Transverse colon (tissue), 4 donors: ENCODE results near the gene BPTF.

Experiments used
- CTCF ChIP-seq, 5 experiments: fragments of 200-600 bp in 3 of 5; fragments of 450-650 bp in 2 of 5; sonication (generic) in 3 of 5; IDR thresholded peaks; 1 replicate in 2 of 5; 2 replicates in 3 of 5; pipeline ENCODE4 v1.5.1; 2016 to 2017; ENCODE audit warnings: antibody characterized with exemption in 5 of 5, inconsistent platforms in 3 of 5, mild to moderate bottlenecking in 2 of 5, moderate library complexity in 1 of 5
- POLR2A ChIP-seq: fragments of 450-650 bp; IDR thresholded peaks from one replicate; pipeline ENCODE4 v1.6.1; 2016; ENCODE audit warnings: antibody characterized with exemption, mild to moderate bottlenecking, moderate library complexity
- POLR2AphosphoS5 ChIP-seq, 3 donors: sonication (generic); formaldehyde crosslinking; IDR thresholded peaks; one replicate each; pipeline ENCODE4 v1.6.1; 2016; ENCODE audit warnings: antibody characterized with exemption in 3 of 3

- TF ChIP-seq CTCF (IDR thresholded peaks at IDR 0.05) (no peak), POLR2AphosphoS5 (IDR thresholded peaks at IDR 0.05) (no peak), POLR2A (no peak)
Measured at GRCh38 chr17:67834634-67835033, 9.3 kb downstream of the BPTF start.
